Neural cell (in vitro differentiated cells): ENCODE data around the gene CYP19A1. TPM values are rescaled to one million over a fixed set of nuclear protein-coding genes. Genes with fewer than 3 reads are reported as not detected.

Experiments
- H2AFZ ChIP-seq: fragments of 200-600, 300-800 bp; sonication (generic), shearing (Covaris generic); 2 replicates; pipeline ENCODE4 v1.6.0; 2014; ENCODE audit warnings: low read depth, mild to moderate bottlenecking, antibody characterized with exemption, low read length, moderate library complexity
- H3F3A ChIP-seq: fragments of 200-600 bp; shearing (Covaris generic); 2 replicates; pipeline ENCODE4 v1.6.1; 2016; ENCODE audit warnings: mild to moderate bottlenecking, moderate library complexity, mixed read lengths, antibody characterized with exemption, low read length; ENCODE audit not compliant: insufficient read depth, poor library complexity, severe bottlenecking
- H3K27ac ChIP-seq: fragments of 200-600, 300-800 bp; sonication (generic), shearing (Covaris generic); 2 replicates; pipeline ENCODE4 v1.5.1; 2014; ENCODE audit warnings: mild to moderate bottlenecking, low read length, moderate library complexity
- H3K27me3 ChIP-seq: fragments of 300-800, 200-600 bp; sonication (generic), shearing (Covaris generic); 2 replicates; pipeline ENCODE4 v1.6.0; 2014; ENCODE audit warnings: mild to moderate bottlenecking, low read depth, low read length, moderate library complexity; ENCODE audit not compliant: insufficient read depth
- H3K36me3 ChIP-seq: fragments of 300-800, 200-600 bp; sonication (generic), shearing (Covaris generic); 2 replicates; pipeline ENCODE4 v1.5.1; 2014; ENCODE audit warnings: mild to moderate bottlenecking, antibody characterized with exemption, low read length, moderate library complexity; ENCODE audit not compliant: insufficient read depth
- H3K4me2 ChIP-seq: fragments of 300-800, 200-600 bp; sonication (generic), shearing (Covaris generic); 2 replicates; pipeline ENCODE4 v1.6.0; 2014; ENCODE audit warnings: mild to moderate bottlenecking, low read length
- H3K4me3 ChIP-seq: fragments of 300-800, 200-600 bp; sonication (generic), shearing (Covaris generic); 2 replicates; pipeline ENCODE4 v1.5.1; 2014; ENCODE audit warnings: mild to moderate bottlenecking, low read length, moderate library complexity
- H3K79me2 ChIP-seq: fragments of 200-600 bp; shearing (Covaris generic); replicated peaks from 2 replicates; pipeline ENCODE4 v1.6.0; 2014; ENCODE audit warnings: mild to moderate bottlenecking, low read length, moderate library complexity; ENCODE audit not compliant: insufficient read depth
- H3K9ac ChIP-seq: fragments of 300-800, 200-600 bp; sonication (generic), shearing (Covaris generic); 2 replicates; pipeline ENCODE4 v1.6.1; 2016; ENCODE audit warnings: mild to moderate bottlenecking, low read length, mixed read lengths
- H3K9me2 ChIP-seq: fragments of 200-600 bp; shearing (Covaris generic); 2 replicates; pipeline ENCODE4 v1.6.1; 2016; ENCODE audit warnings: mild to moderate bottlenecking, low read length, mixed read lengths; ENCODE audit not compliant: insufficient read depth
- H3K9me3 ChIP-seq: fragments of 200-600, 300-800 bp; sonication (generic), shearing (Covaris generic); 2 replicates; pipeline ENCODE4 v1.6.1; 2016; ENCODE audit warnings: mild to moderate bottlenecking, mixed run types, low read length, moderate library complexity, mixed read lengths
- H4K20me1 ChIP-seq: fragments of 200-600 bp; shearing (Covaris generic); 2 replicates; pipeline ENCODE4 v1.6.1; 2016; ENCODE audit warnings: mild to moderate bottlenecking, mixed run types; ENCODE audit not compliant: insufficient read depth
- EP300 ChIP-seq: fragments of 450-650 bp; conservative IDR thresholded peaks from 2 replicates; pipeline ENCODE4 v1.6.1; 2014; ENCODE audit warnings: antibody characterized with exemption, mild to moderate bottlenecking, moderate library complexity; ENCODE audit not compliant: poor library complexity, severe bottlenecking
- EZH2 ChIP-seq: fragments of 200-600, 300-800 bp; shearing (Covaris generic), sonication (generic); IDR thresholded peaks from 2 replicates; pipeline ENCODE4 v1.6.1; 2014; ENCODE audit warnings: antibody characterized with exemption, low read length, borderline replicate concordance, mild to moderate bottlenecking; ENCODE audit not compliant: insufficient read depth, poor library complexity, severe bottlenecking
- MXI1 ChIP-seq: fragments of 450-650 bp; conservative IDR thresholded peaks from 2 replicates; pipeline ENCODE4 v1.6.1; 2014; ENCODE audit warnings: antibody characterized with exemption, mild to moderate bottlenecking; ENCODE audit not compliant: poor library complexity, severe bottlenecking
- POLR2AphosphoS5 ChIP-seq: IDR thresholded peaks from 2 replicates; pipeline ENCODE4 v1.6.1; 2012
- RAD21 ChIP-seq: fragments of 450-650 bp; conservative IDR thresholded peaks from 2 replicates; pipeline ENCODE4 v1.6.1; 2014; ENCODE audit warnings: antibody characterized with exemption, mild to moderate bottlenecking, moderate library complexity
- REST ChIP-seq: IDR thresholded peaks from 2 replicates; pipeline ENCODE4 v1.6.1; 2012; ENCODE audit warnings: borderline replicate concordance
- SMC3 ChIP-seq: fragments of 450-650 bp; conservative IDR thresholded peaks from 2 replicates; pipeline ENCODE4 v1.6.1; 2014; ENCODE audit warnings: antibody characterized with exemption, mild to moderate bottlenecking, moderate library complexity; ENCODE audit not compliant: poor library complexity
- TAF1 ChIP-seq: IDR thresholded peaks from 2 replicates; pipeline ENCODE4 v1.6.1; 2012; ENCODE audit warnings: low read depth
- polyA plus RNA-seq: library from polyadenylated mRNA; depleted of rRNA; stranded (reverse); fragments of >200 nt; gene quantifications from 2 replicates; pipeline ENCODE4 v1.2.3, GENCODE V29; 2014
- TF ChIP-seq, protein P1 (sequence below): fragments of 450-650 bp; IDR thresholded peaks from 2 replicates; pipeline ENCODE4 v1.5.1; 2014; ENCODE audit warnings: antibody characterized with exemption, mild to moderate bottlenecking, moderate library complexity; ENCODE audit not compliant: poor library complexity, severe bottlenecking

Gene CYP19A1
- polyA plus RNA-seq, 1 donor from 2014 or later: not detected

GRCh38 chr15:51332206-51333147 is 5.9 kb downstream of the CYP19A1 start:
- Histone ChIP-seq H3K36me3 (no peaks in the 10 kb centered on the region), H3K27me3 (no peaks in the 10 kb centered on the region), H3K79me2 (no peaks in the 10 kb centered on the region), H3K27ac (no peak overlapping the region), H3K9me2 (no peaks in the 10 kb centered on the region), H3K4me2 (no peak overlapping the region), H3K4me3 (no peak overlapping the region), H3K9ac (no peak overlapping the region), H3K9me3 (no peaks in the 10 kb centered on the region), H4K20me1 (no peaks in the 10 kb centered on the region), H2AFZ (no peak overlapping the region), H3F3A (no peaks in the 10 kb centered on the region)
- no peak for TF ChIP-seq EZH2
- TF ChIP-seq, protein P1, sequence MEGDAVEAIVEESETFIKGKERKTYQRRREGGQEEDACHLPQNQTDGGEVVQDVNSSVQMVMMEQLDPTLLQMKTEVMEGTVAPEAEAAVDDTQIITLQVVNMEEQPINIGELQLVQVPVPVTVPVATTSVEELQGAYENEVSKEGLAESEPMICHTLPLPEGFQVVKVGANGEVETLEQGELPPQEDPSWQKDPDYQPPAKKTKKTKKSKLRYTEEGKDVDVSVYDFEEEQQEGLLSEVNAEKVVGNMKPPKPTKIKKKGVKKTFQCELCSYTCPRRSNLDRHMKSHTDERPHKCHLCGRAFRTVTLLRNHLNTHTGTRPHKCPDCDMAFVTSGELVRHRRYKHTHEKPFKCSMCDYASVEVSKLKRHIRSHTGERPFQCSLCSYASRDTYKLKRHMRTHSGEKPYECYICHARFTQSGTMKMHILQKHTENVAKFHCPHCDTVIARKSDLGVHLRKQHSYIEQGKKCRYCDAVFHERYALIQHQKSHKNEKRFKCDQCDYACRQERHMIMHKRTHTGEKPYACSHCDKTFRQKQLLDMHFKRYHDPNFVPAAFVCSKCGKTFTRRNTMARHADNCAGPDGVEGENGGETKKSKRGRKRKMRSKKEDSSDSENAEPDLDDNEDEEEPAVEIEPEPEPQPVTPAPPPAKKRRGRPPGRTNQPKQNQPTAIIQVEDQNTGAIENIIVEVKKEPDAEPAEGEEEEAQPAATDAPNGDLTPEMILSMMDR: no peak
- TF ChIP-seq REST: no peak
- TF ChIP-seq POLR2AphosphoS5: no peak
- TF ChIP-seq TAF1: no peak
- no peak for TF ChIP-seq SMC3
- no peak for TF ChIP-seq MXI1
- TF ChIP-seq RAD21: no peak
- TF ChIP-seq EP300: no peak

DNA sequence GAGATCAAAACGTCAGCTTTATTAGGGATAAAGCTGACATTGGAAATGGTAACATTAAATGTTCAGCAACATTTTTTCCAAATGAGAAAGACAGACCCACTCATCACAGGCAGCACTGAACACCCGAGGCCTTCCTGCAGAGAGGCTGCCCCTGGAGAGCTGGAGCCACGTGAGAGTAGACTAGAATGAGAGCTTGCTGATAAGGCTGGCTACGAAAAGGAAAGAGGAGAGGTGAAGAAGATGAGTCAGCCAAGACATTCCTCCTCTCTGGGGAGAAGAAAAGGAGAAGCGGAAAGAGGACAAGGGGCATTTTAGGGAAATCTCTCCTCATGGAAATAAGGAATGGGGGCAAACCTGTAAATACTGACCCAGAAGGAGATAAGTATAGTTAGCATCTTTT is 7.3 kb downstream of the CYP19A1 start:
- H3K9ac ChIP-seq: no peak overlapping the region
- H3K9me2 ChIP-seq: no peaks in the 10 kb centered on the region
- H3K27ac ChIP-seq: no peak overlapping the region
- no peak overlapping the region for H3K4me2 ChIP-seq
- H3K4me3 ChIP-seq: no peak overlapping the region
- no peaks in the 10 kb centered on the region for H3K36me3 ChIP-seq
- no peaks in the 10 kb centered on the region for H3K27me3 ChIP-seq
- no peaks in the 10 kb centered on the region for H3K79me2 ChIP-seq
- no peaks in the 10 kb centered on the region for H3F3A ChIP-seq
- H2AFZ ChIP-seq: no peak overlapping the region
- no peaks in the 10 kb centered on the region for H4K20me1 ChIP-seq
- TF ChIP-seq EZH2 (no peak), MXI1 (no peak), EP300 (no peak), TAF1 (no peak), POLR2AphosphoS5 (no peak), SMC3 (no peak), RAD21 (no peak), REST (no peak)
- TF ChIP-seq, protein P1: no peak
- H3K9me3 ChIP-seq: no peaks in the 10 kb centered on the region
